Activated CD8-positive, alpha-beta memory T cell treated with anti-CD3 and anti-CD28 coated beads for 1 hour (primary cell): ENCODE data around the gene SRR.

Source experiments
- DNase-seq, 2 donors: peaks; one replicate each; pipeline ENCODE4 v3.0.0-alpha.2; 2020; ENCODE audit warnings: low read depth in 1 of 2; ENCODE audit errors: extremely low read depth in 1 of 2

The SRR gene

GRCh38 chr17:2338315-2338657 lies 34.5 kb downstream of the SRR start:
- no peak for DNase-seq

- DNase-seq = peak; percentile 28 to 34
Observed at GRCh38 chr17:2343421-2343820, 39.7 kb downstream of the SRR start.

DNA sequence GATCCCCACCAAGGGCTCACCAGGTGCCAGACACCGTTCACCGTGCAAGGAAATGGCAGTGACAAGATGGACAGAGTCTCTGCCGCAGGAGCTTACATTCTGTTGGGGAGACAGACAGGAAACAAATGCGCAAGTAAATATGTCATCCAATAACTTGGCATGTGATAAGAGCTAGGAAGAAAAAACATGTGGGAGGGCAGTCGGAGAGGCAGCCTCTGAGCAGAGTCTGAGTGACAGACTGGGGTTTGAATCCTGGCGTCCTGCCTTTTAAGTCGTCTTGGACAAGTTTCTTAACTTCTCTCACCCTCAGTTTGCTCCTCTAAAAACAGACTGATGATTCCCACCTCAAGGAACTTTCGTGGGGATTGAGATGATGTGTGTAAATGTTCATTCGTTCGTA lies 40.8 kb downstream of the SRR start:
- DNase-seq = no peak

DNA sequence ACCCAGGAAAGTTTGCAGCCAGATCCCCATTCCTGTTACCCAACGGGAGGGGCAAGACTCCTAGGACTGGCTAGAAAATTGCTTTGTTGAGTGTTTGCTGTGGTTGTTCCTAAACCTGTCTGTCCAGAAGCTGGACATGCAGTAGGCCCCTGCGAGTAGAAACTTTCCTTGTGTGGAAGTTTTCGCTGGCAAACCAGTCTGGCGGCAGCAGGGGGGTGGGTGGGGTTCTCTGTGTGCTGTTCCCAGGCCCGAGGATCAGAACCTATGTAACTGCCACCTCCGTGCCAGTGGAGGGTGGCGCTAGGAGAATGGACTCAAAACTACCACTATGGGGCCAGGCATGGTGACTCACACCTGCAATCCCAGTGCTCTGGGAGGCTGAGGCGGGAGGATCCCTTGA lies 42.7 kb downstream of the SRR start:
- no peak for DNase-seq

GRCh38 chr17:2347805-2348685 lies 44.3 kb downstream of the SRR start:
- DNase-seq = no peak

GRCh38 chr17:2351269-2351668 lies 47.5 kb downstream of the SRR start:
- DNase-seq = no peak

- no peak for DNase-seq
Observed at GRCh38 chr17:2354311-2354710, 50.6 kb downstream of the SRR start.

DNA sequence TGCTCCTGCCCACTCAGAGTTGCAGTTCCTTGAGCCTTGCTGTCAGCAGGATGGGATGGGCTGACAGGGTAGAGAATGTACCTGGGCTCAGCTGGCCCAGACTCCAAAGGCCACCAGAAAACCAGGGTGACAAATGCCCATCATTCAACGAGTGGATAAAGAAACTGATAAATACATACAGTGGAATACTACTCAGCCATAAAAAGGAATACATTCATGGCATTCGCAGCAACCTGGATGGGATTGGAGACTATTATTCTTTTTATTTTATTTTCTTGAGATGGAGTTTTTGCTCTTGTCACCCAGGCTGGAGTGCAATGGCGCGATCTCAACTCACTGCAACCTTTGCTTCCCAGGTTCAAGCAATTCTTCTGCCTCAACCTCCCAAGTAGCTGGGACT lies 53.5 kb downstream of the SRR start:
- DNase-seq = no peak

DNA sequence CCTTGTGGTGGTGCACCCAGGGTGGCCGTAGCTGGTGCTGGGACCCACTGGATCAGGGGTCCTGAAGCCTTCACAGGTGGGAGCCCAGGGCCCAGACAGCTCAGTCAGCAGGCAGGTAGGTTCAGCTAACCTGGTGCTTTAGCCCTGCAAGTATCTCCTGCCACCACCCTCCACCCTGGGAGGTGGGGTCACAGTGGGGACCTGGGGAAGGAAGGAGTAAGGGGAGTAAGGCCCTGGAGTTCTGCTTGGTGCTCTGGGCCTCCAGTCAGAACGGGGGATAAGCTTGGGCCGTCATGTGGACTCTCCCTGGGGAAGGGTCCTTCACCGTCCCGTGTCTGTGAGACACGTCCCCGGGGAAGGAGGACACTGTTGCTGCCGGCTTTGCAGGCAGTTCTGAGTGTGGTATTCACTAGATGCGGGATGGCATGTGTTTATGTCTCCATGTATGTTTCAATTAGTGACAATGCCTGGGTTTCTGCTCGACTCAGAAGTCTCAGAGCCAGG lies 54.2 kb downstream of the SRR start:
- DNase-seq = no peak

- DNase-seq = no peak
Observed at GRCh38 chr17:2361010-2361760, 57.4 kb downstream of the SRR start.

GRCh38 chr17:2362016-2362415 lies 58.3 kb downstream of the SRR start:
- DNase-seq = no peak

- no peak for DNase-seq
Observed at GRCh38 chr17:2362416-2362815, 58.7 kb downstream of the SRR start.

DNA sequence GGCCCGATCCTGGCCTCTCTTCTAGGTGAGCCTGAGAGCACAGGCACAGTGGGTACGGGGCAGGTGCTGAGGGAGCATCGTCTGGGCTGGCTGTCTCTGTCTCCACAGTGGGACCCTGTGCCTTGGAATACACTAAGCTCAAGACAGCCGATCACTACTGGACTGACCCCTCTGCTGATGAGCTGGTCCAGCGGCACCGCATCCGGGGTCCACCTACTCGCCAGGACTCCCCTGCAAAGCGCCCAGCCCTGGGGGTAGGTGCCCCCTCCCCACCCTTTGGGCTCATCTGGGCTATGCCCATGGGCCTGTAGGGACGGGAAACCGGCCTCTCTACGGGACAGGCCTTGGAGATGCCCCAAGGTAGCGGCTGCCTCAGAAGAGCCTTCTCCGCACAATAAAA lies 59.1 kb downstream of the SRR start:
- no peak for DNase-seq

DNA sequence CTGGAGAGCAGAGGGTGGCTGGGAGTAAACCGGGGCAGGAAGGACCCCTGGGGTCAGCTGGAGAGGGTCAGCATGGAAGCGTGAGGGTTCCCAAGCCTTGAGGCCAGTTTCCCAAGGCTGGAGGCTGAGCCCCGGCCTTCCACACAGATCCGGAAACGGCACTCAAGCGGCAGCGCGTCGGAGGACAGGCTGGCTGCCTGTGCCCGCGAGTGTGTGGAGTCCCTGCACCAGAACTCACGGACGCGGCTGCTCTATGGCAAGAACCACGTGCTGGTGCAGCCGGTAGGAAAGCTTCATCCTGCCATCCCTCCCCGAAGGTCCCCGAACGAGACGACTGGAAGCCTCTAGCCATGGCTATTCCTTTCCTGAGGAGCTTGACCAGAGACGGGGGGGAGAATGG lies 59.6 kb downstream of the SRR start:
- DNase-seq = no peak

DNA sequence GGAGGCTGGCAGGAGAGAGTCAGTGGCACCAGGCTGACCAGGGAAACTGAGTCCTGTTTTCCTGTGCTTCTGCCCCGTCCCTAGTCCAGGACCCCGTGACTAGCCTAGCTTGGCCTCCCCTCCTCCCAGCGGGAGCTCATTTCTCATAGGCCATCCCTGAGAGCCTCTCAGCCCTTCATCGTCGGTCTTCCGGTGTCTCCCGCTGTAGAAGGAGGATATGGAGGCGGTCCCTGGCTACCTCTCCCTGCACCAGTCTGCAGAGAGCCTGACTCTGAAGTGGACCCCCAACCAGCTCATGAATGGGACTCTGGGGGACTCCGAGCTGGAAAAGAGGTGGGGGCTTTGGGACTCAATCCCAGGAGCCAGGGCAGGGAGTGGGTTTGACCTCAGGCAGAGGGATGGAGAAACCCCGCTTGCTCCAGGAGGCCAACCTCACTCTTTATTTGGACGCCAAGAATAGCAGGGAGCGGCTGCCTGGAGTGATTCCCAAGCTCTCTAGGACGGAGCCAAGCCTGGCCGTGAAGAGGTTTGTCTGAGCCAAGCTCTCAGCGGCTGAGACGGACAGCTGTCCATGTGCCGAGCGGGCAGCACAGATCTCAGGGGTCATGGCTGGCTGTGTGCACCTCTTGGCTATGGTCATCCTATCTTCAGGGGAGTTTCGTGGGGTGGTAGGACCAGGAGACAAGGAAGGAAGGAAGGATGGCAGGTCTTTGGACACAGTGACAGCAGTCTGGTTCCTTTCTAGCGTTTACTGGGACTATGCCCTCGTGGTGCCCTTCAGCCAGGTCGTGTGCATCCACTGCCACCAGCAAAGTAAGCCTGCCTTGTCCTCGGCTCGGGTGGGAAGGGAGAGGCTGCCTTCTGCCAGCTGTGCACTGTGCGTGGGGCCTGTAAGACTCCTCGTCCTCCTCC lies 60.4 kb downstream of the SRR start:
- DNase-seq = no peak

- no peak for DNase-seq
Observed at GRCh38 chr17:2364763-2365116, 61.0 kb downstream of the SRR start.

GRCh38 chr17:2365132-2365531 lies 61.4 kb downstream of the SRR start:
- DNase-seq = no peak

GRCh38 chr17:2366747-2367494 lies 63.2 kb downstream of the SRR start:
- no peak for DNase-seq

GRCh38 chr17:2368359-2368758 lies 64.6 kb downstream of the SRR start:
- no peak for DNase-seq

- no peak for DNase-seq
Observed at GRCh38 chr17:2369039-2369438, 65.3 kb downstream of the SRR start.
